Endothelial cell of umbilical vein (primary cell): ENCODE measurements around the gene NLGN2. TPM values are rescaled to one million over a fixed set of nuclear protein-coding genes. Genes with fewer than 3 reads are reported as not detected.

ENCODE experiments used
- BruUV-seq: library from RNA; stranded (reverse); fragments of 400-500 nt; replicated peaks from 2 replicates; lab custom pipeline; 2021; lab: Mats Ljungman, UMichigan
- CTCF ChIA-PET: fragments of 300-600, 350-600 bp; sonication (Branson Sonifier 250); formaldehyde crosslinking; loops from one replicate; lab custom pipeline; 2021; ENCODE audit warnings: antibody characterized with exemption, inconsistent platforms; lab: Charles Lee
- POLR2A ChIA-PET: fragments of 300-600, 350-600 bp; sonication (Branson Sonifier 250); formaldehyde crosslinking; loops from one replicate; lab custom pipeline; 2021; ENCODE audit warnings: antibody characterized with exemption, inconsistent platforms; lab: Charles Lee
- DNase-seq: peaks from one replicate; pipeline ENCODE4 v3.0.0-alpha.2; 2011; ENCODE audit warnings: low read depth, low spot score
- FAIRE-seq: peaks from 2 replicates; lab custom pipeline; 2011; peaks lifted over from hg19 to GRCh38; lab: Jason Lieb, UNC
- H2AFZ ChIP-seq: 2 replicates; pipeline ENCODE4 v1.6.0; 2012; ENCODE audit warnings: low read depth, low read length, control low read depth, inconsistent platforms
- H3K27ac ChIP-seq: 2 replicates; pipeline ENCODE4 v1.5.1; 2011; ENCODE audit warnings: low read depth, mild to moderate bottlenecking, control low read depth, low read length, moderate library complexity; ENCODE audit not compliant: insufficient read depth
- H3K27me3 ChIP-seq, 2 experiments: 2 replicates each; pipeline versions ENCODE4 v1.6.0 to v1.6.1; 2011; ENCODE audit warnings: low read length in 2 of 2, mixed read lengths in 1 of 2; ENCODE audit not compliant: control insufficient read depth in 2 of 2, insufficient read depth in 2 of 2
- H3K36me3 ChIP-seq, 2 experiments: 2 replicates in 1 of 2; 3 replicates in 1 of 2; pipeline ENCODE4 v1.5.1; 2011; ENCODE audit warnings: low read length in 2 of 2, mild to moderate bottlenecking in 1 of 2, moderate library complexity in 1 of 2; ENCODE audit not compliant: control insufficient read depth in 2 of 2, insufficient read depth in 2 of 2; ENCODE audit errors: extremely low read depth in 1 of 2
- H3K4me1 ChIP-seq: 3 replicates; pipeline ENCODE4 v1.5.1; 2011; ENCODE audit warnings: mild to moderate bottlenecking, low read length; ENCODE audit not compliant: control insufficient read depth, insufficient read depth; ENCODE audit errors: extremely low read depth
- H3K4me2 ChIP-seq: 2 replicates; pipeline ENCODE4 v1.6.1; 2011; ENCODE audit warnings: low read length, control low read depth, mixed read lengths; ENCODE audit not compliant: insufficient read depth
- H3K4me3 ChIP-seq, 3 experiments: fragments of 200-600 bp in 1 of 3; sonication (generic), shearing (Covaris generic) in 1 of 3; replicated peaks in 1 of 3; 2 replicates each; pipeline ENCODE4 v1.5.1; 2011 to 2016; ENCODE audit warnings: control low read depth in 3 of 3, low read length in 3 of 3, mild to moderate bottlenecking in 2 of 3, inconsistent platforms in 1 of 3, low read depth in 1 of 3, moderate library complexity in 1 of 3; ENCODE audit not compliant: insufficient read depth in 1 of 3
- H3K79me2 ChIP-seq: 2 replicates; pipeline ENCODE4 v1.6.0; 2012; ENCODE audit warnings: low read length, inconsistent platforms; ENCODE audit not compliant: control insufficient read depth, insufficient read depth
- H3K9ac ChIP-seq: replicated peaks from 2 replicates; pipeline ENCODE3; 2011; ENCODE audit warnings: low read length, control low read depth; ENCODE audit not compliant: insufficient read depth; ENCODE audit errors: extremely low read depth
- H3K9me1 ChIP-seq: replicated peaks from 3 replicates; pipeline ENCODE4 v1.6.0; 2011; ENCODE audit warnings: mild to moderate bottlenecking, low read length; ENCODE audit not compliant: control insufficient read depth, insufficient read depth; ENCODE audit errors: extremely low read depth
- H3K9me3 ChIP-seq: replicated peaks from 2 replicates; pipeline ENCODE4 v1.5.1; 2012; ENCODE audit warnings: low read length, inconsistent platforms; ENCODE audit not compliant: control insufficient read depth, insufficient read depth
- H4K20me1 ChIP-seq: replicated peaks from 2 replicates; pipeline ENCODE3; 2011; ENCODE audit warnings: mild to moderate bottlenecking, low read length; ENCODE audit not compliant: control insufficient read depth, insufficient read depth; ENCODE audit errors: extremely low read depth
- EZH2 ChIP-seq: IDR thresholded peaks from 2 replicates; pipeline ENCODE4 v1.6.1; 2012; ENCODE audit warnings: borderline replicate concordance, low read depth, mild to moderate bottlenecking, moderate library complexity, low read length, inconsistent platforms; ENCODE audit not compliant: severe bottlenecking
- FOS ChIP-seq: IDR thresholded peaks from 2 replicates; pipeline ENCODE4 v1.6.1; 2011; ENCODE audit warnings: mild to moderate bottlenecking, low read length, moderate library complexity, borderline replicate concordance; ENCODE audit not compliant: insufficient read depth
- GATA2 ChIP-seq: IDR thresholded peaks from 2 replicates; pipeline ENCODE4 v1.7.0; 2011; ENCODE audit warnings: low read depth, mild to moderate bottlenecking, moderate library complexity, mixed read lengths, low read length; ENCODE audit not compliant: insufficient read length, insufficient read depth
- JUN ChIP-seq: IDR thresholded peaks from 2 replicates; pipeline ENCODE4 v1.6.1; 2011; ENCODE audit warnings: borderline replicate concordance, low read depth; ENCODE audit not compliant: insufficient read length, insufficient read depth
- MYC ChIP-seq: IDR thresholded peaks from one replicate; pipeline ENCODE4 v1.6.1; 2011; ENCODE audit warnings: mild to moderate bottlenecking, low read depth, low read length
- POLR2A ChIP-seq: IDR thresholded peaks from 2 replicates; pipeline ENCODE4 v1.6.1; 2012; ENCODE audit warnings: low read depth, mild to moderate bottlenecking, control low read depth, low read length
- POLR2AphosphoS5 ChIP-seq: IDR thresholded peaks from 2 replicates; pipeline ENCODE4 v1.6.1; 2012; ENCODE audit warnings: low read depth, mild to moderate bottlenecking, control low read depth, low read length, moderate library complexity; ENCODE audit not compliant: insufficient read depth
- dilution Hi-C: fragments of 300-500 bp; cut with MboI; formaldehyde crosslinking; loops from one replicate; pipeline ENCODE4 v1.15.0; 2019; ENCODE audit warnings: low sequenced_read_pairs; ENCODE audit not compliant: extremely low pct_ligation_motif_present
- intact Hi-C: fragments of 100-400 bp; cut with micrococcal nuclease; formaldehyde crosslinking; loops from one replicate; pipeline ENCODE4 v1.10.0; 2022
- polyA plus RNA-seq, 4 experiments: library from polyadenylated mRNA; depleted of rRNA in 3 of 4; stranded (reverse) in 3 of 4; unstranded in 1 of 4; fragments of >200 nt; gene quantifications; 2 replicates each; pipeline versions ENCODE4 v1.2.1 to v1.2.3, GENCODE V29; 2011 to 2012; ENCODE audit warnings: missing spikeins in 1 of 4
- total RNA-seq: library from RNA; stranded (reverse); gene quantifications from 2 replicates; pipeline ENCODE4 v1.2.3, GENCODE V29; 2021
- TF ChIP-seq, protein P1 (sequence below), 2 donors: IDR thresholded peaks; 1 replicate in 1 of 2; 2 replicates in 1 of 2; pipeline ENCODE4 v1.5.1; 2011; ENCODE audit warnings: low read length in 2 of 2, mild to moderate bottlenecking in 2 of 2, moderate library complexity in 2 of 2, control low read depth in 1 of 2, inconsistent platforms in 1 of 2, low read depth in 1 of 2; ENCODE audit not compliant: insufficient read depth in 1 of 2; ENCODE audit errors: extremely low read depth in 1 of 2
- TF ChIP-seq, protein P2 (sequence below): IDR thresholded peaks from 2 replicates; pipeline ENCODE4 v1.6.1; 2011; ENCODE audit not compliant: insufficient read depth, insufficient read length

NLGN2 gene
- total and polyA plus RNA-seq, 2 donors (not counting 3 experiments of a cell fraction or from before 2014, with no cell fraction given): 15.4 to 25.9 TPM

DNA sequence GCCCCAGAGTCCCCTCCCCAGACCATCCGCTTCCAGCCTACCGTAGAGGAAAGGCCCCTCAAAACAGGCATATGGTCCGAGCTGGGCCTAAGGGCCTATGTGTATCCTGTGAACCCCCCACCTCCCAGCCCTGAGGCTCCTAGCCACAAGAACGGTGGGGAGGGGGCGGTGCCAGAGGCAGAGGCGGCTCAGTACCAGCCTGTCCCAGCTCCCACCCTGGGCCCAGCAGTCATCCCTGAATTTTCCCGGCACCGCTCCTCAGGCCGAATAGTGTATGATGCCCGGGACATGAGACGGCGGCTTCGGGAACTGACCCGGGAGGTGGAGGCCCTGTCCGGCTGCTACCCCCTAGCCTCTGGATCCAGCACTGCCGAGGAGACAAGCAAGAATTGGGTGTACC is 13.5 kb downstream of the NLGN2 start:
- Histone ChIP-seq H3K4me1 (no peaks in the 10 kb centered on the region), H3K9me3 (no peaks in the 10 kb centered on the region), H3K27ac (no peak overlapping the region), H3K79me2 (no peaks in the 10 kb centered on the region), H3K27me3 (no peaks in the 10 kb centered on the region), H4K20me1 (no peaks in the 10 kb centered on the region), H3K9me1 (no peaks in the 10 kb centered on the region), H3K9ac (no peak overlapping the region), H2AFZ (no peak overlapping the region), H3K4me3 (no peak overlapping the region), H3K4me2 (no peak overlapping the region), H3K36me3 (no peaks in the 10 kb centered on the region)
- POLR2A ChIA-PET: no interaction called here
- FAIRE-seq (no peak), DNase-seq (no peak)
- intact Hi-C loops (no loop called here), dilution Hi-C loops (no loop called here)
- TF ChIP-seq MYC (no peak), POLR2A (no peak), EZH2 (no peak), JUN (no peak), POLR2AphosphoS5 (no peak), FOS (no peak), GATA2 (no peak)
- TF ChIP-seq, protein P1, sequence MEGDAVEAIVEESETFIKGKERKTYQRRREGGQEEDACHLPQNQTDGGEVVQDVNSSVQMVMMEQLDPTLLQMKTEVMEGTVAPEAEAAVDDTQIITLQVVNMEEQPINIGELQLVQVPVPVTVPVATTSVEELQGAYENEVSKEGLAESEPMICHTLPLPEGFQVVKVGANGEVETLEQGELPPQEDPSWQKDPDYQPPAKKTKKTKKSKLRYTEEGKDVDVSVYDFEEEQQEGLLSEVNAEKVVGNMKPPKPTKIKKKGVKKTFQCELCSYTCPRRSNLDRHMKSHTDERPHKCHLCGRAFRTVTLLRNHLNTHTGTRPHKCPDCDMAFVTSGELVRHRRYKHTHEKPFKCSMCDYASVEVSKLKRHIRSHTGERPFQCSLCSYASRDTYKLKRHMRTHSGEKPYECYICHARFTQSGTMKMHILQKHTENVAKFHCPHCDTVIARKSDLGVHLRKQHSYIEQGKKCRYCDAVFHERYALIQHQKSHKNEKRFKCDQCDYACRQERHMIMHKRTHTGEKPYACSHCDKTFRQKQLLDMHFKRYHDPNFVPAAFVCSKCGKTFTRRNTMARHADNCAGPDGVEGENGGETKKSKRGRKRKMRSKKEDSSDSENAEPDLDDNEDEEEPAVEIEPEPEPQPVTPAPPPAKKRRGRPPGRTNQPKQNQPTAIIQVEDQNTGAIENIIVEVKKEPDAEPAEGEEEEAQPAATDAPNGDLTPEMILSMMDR (IDR thresholded peaks at IDR 0.05; ENCODE audit: extremely low read depth in 1 of 2, insufficient read depth in 1 of 2, low read depth in 1 of 2, low read length in 2 of 2): no peak
- TF ChIP-seq, protein P2, sequence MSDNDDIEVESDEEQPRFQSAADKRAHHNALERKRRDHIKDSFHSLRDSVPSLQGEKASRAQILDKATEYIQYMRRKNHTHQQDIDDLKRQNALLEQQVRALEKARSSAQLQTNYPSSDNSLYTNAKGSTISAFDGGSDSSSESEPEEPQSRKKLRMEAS: no peak
- no TSS peak for BruUV-seq
- CTCF ChIA-PET: no interaction called here
